ENCODE data around the gene MGST3.
"Not testable (repeated sequence)": the region's sequence is repeated elsewhere in the genome, so short reads cannot be mapped to it uniquely, and the experiment has no call there.

MGST3 gene

GRCh38 chr1:165697881-165698760 lies 67.1 kb downstream of the MGST3 start, which contains the start of gene ALDH9A1:
Gene ALDH9A1, minus strand, starts transcription at chr1:165698562. Its CDS starts 4 bp downstream, at chr1:165698558.
- peak; percentile 88 for DNase-seq (ENCODE audit: low spot score)

DNA sequence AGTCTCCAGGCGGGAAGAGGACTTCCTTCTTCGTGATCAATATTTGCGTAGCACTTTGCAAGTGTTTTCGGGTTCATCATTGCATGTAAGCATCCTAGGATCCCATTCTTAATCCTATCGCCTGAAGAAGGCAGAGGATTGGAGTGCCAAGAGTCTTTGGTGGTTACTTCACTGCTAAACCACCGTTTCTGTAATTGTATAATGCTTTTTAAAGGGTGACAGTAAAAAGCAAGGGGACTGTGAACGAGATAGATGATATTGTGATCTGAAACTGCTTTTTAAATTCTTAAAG lies 67.7 kb downstream of the MGST3 start:
- no peak for DNase-seq (ENCODE audit: low spot score)

GRCh38 chr1:165699577-165699976 lies 68.5 kb downstream of the MGST3 start:
- no peak for DNase-seq (ENCODE audit: low spot score)

DNA sequence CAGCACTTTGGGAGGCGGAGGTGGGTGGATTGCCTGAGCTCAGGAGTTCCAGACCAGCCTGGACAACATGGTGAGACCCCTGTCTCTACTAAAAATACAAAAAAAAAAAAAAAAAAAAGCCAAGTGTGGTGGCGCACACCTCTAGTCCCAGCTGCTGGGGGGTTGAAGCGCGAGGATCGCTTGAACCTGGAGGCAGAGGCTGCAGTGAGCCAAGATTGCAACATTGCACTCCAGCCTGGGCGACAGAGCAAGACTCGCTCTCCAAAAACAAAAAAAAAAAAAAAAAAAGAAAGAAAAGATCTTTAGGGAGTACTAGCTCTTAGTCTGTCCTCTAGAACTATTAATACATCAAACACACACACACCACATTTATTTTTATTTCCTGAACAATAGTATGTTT lies 70.9 kb downstream of the MGST3 start:
- not testable (repeated sequence) for DNase-seq (ENCODE audit: low spot score)

- DNase-seq (ENCODE audit: low spot score) = no peak
Observed at GRCh38 chr1:165703648-165704047, 72.6 kb downstream of the MGST3 start.
